LNCAP (cell line): ENCODE measurements around the gene SUMO2.

Source experiments
- TF ChIP-seq, protein P1 (sequence below): fragments of 450-650 bp; IDR thresholded peaks from 2 replicates; pipeline ENCODE4 v1.5.1; 2017; ENCODE audit warnings: mild to moderate bottlenecking

The SUMO2 gene

DNA sequence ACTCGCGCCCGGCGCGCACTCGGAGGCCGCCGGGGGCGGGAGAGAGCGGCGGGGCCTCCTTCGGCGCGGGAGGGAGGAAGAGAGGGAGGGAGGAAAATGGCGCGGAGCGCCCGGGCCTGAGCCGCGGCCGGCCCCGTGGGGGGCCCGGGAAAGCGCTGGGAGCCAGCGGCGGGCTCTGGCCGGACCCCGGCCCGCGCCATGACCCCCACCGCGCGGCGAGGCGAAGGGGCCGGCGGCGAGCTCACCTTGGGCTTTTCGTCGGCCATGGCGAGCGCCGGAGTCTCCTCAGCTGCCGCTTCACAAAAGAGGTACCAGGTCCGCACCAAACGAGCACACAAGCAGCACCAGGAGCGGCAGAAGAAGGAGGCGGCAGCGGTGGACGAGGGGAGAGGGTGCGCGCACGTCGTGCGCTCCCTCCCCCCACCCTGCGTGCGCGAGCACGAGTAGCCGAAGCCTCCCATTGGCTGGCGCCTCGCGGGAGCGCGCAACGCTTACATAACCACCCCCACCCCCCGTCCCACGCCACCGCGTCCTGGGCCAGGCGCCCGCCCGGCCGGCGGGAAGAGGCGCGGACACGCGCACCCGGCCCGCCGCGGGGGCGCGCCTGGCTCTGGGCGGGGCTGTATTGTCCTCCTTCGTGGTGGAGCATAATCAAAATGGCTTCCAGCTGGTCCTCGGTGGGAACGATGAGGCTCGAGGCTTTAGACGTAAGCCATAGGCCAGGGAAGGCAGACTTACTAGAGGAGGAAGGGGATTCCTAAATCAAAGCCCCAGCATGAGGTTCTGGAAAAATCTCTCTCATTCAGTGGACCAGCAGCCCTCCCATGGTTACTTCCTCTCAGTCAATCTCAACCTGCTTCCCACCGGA is at the start of gene SUMO2:
SUMO2 (minus strand) TSS at position 391 of the 868 bp plus-strand sequence; CDS start at position 266, 125 bp downstream.
- TF ChIP-seq, protein P1, sequence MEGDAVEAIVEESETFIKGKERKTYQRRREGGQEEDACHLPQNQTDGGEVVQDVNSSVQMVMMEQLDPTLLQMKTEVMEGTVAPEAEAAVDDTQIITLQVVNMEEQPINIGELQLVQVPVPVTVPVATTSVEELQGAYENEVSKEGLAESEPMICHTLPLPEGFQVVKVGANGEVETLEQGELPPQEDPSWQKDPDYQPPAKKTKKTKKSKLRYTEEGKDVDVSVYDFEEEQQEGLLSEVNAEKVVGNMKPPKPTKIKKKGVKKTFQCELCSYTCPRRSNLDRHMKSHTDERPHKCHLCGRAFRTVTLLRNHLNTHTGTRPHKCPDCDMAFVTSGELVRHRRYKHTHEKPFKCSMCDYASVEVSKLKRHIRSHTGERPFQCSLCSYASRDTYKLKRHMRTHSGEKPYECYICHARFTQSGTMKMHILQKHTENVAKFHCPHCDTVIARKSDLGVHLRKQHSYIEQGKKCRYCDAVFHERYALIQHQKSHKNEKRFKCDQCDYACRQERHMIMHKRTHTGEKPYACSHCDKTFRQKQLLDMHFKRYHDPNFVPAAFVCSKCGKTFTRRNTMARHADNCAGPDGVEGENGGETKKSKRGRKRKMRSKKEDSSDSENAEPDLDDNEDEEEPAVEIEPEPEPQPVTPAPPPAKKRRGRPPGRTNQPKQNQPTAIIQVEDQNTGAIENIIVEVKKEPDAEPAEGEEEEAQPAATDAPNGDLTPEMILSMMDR, result no peak

DNA sequence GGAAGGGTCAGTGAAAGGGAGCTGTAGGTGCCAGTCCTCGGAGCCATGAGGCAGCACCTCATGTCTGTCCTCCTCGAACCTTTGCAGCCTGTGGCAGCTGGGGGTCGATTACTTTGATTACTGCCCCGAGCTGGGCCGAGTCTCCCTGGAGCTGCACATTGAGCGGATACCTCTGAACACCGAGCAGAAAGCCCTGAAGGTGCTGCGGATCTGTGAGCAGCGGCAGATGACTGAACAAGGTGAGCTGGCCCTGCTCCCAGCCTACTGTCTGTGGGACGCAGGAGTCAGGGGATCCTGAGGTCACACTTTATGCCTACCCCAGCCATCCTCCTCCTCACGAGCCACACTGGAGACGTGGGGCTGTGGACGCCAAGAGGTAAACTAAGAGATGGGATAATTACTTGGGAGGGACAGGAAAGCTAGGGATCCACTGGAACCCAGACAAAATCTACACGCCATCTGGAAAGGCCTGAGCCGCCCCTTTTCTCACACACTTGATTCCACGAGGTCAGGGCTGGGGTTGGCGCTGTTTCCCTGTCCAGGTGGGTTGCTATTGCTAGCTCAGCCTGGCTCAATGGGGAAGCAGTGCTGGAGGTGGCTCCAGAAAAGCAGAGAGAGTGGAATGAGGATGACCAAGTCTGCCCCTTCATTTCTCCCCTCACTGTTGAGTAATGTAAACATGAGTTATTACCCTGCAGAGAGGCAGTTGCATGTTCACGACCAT is 49.1 kb upstream of the SUMO2 start:
- TF ChIP-seq, protein P1, result no peak

DNA sequence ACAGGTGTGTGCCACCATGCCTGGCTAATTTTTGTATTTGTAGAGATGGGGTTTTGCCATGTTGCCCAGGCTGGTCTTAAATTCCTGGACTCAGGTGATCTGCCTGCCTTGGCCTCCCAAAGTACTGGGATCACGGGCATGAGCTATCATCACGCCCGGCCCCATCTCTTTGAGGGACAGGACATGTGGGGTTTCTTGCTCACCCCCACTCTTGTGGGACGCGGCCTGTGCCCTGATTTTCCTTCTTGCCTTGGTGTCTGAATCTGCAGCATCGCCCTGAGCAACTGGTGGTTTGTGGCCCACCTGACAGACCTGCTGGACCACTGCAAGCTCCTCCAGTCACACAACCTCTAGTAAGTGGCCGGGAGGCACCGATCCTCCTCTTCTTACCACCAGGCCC is 48.3 kb upstream of the SUMO2 start:
- TF ChIP-seq, protein P1, result no peak

DNA sequence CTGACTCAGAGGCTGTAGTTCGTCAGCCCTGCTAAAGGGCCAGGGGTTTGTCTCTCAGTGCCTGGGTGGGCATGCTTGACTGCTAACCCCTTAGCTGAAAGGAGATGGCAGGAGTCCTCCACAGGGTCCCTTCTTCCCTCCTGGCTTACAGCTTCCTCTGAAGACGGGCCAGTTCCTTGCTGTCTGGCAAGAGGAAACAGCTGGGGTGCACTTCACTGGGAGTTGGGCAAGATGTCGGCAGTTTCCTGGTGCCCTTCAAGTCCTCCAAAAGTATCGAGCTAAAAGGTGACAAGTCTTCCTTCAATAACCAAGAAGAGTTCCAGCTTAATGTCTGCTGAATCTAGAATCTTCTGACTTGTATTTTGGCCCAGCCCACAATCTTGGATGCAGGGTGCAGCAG is 46.1 kb upstream of the SUMO2 start:
- TF ChIP-seq, protein P1, result no peak

DNA sequence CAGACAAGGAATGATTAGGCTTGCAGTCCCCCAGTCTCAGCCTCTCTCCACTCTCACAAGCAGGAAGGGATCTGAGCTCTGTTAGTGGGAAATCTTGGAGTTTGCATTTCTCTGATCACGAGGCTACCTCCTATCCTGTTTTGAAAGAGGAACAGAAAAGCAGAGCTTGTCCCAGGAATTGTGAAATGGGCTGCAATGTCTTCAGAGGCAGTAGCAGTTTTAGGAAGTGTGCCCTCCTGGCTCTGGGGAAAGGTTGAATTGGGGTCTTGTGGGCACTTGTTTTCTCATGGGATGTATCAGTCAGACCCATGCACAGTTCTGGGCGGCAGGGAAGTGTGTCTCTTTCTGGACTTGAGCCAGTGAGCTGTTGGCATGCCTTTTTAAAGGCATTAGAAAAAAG is 45.5 kb upstream of the SUMO2 start:
- TF ChIP-seq, protein P1, result no peak

DNA sequence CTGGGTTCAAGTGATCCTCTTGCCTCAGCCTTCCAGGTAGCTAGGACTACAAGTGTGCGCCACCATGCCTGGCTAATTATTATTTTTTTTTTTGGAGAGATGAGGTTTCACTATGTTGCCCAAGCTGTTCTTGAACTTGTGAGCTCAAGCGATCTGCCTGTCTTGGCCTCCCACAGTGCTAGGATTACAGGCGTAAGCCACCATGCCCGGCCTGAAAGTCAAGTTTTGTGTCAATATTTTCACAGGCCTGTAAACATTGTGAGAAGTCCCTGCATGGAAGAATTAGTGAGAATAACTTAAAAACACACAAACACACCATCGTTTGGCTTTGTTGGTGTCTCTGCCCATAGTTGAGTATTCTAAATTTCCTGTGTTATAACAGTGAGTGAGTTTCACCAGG is 45.0 kb upstream of the SUMO2 start:
- TF ChIP-seq, protein P1, result no peak

DNA sequence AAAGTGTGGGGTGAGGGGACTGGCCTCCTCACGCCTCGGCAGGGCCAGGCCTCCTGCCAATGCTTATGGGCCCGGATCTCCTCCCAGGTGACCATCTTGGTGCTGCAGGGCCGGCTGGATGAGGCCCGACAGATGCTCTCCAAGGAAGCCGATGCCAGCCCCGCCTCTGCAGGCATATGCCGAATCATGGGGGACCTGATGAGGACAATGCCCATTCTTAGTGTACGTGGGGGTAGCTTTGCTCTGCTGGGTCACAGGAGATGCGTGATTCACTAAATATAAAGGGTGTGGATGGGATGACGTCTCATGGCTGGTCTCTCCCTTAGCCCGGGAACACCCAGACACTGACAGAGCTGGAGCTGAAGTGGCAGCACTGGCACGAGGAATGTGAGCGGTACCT is 42.3 kb upstream of the SUMO2 start:
- TF ChIP-seq, protein P1, result no peak
